Neural progenitor cell (in vitro differentiated cells): ENCODE data around the gene PNPLA6.

Experiments used
- CTCF ChIP-seq: fragments of 200-600 bp; sonication (generic); IDR thresholded peaks from 2 replicates; pipeline ENCODE4 v1.5.1; 2017; ENCODE audit warnings: antibody characterized with exemption, mild to moderate bottlenecking
- EZH2 ChIP-seq: fragments of 200-600 bp; sonication (generic); IDR thresholded peaks from 2 replicates; pipeline ENCODE4 v1.6.1; 2017; ENCODE audit warnings: antibody characterized with exemption, mild to moderate bottlenecking, moderate library complexity

- TF ChIP-seq CTCF (no peak), EZH2 (no peak)
These were observed 10.4 kb downstream of the PNPLA6 start for GRCh38 chr19:7545904-7546303.
